ENCODE measurements around the gene ARSB. TPM values are rescaled to one million over a fixed set of nuclear protein-coding genes. Genes with fewer than 3 reads are reported as not detected.

ARSB gene
- polyA plus RNA-seq, 2 of the 4 experiments (the other 2 are of a cell fraction), result 8.4 to 13.4 TPM

- ChIA-PET CTCF (interaction anchor here (2.2 kb wide), 1 partner anchor 32 kb away, joined by 8 read pairs; no protein-coding TSS in a partner anchor), POLR2A (no interaction called here)
- no peak for TF ChIP-seq TFCP2L1 (CRISPR knock-in tag; IDR thresholded peaks at IDR 0.05)
- TF ChIP-seq RNF2 (IDR thresholded peaks at IDR 0.05; ENCODE audit: borderline replicate concordance, low read depth), result no peak
- TF ChIP-seq EP300 (IDR thresholded peaks at IDR 0.05), result no peak
- TF ChIP-seq CHD2 (IDR thresholded peaks at IDR 0.05; ENCODE audit: low read length, partially characterized antibody), result no peak
- no peak for TF ChIP-seq NR3C1 (IDR thresholded peaks at IDR 0.05)
- TF ChIP-seq HOXA7 (CRISPR knock-in tag; IDR thresholded peaks at IDR 0.05), result no peak
- no peak for TF ChIP-seq TP53 (CRISPR knock-in tag; IDR thresholded peaks at IDR 0.05)
- no peak for TF ChIP-seq PBX3 (IDR thresholded peaks at IDR 0.05)
- TF ChIP-seq MYC (IDR thresholded peaks at IDR 0.05; ENCODE audit: borderline replicate concordance, low read length), result no peak
- TF ChIP-seq USF2 (IDR thresholded peaks at IDR 0.05), result no peak
- TF ChIP-seq ELK1 (IDR thresholded peaks at IDR 0.05; ENCODE audit: low read depth, low read length), result no peak
- no peak for TF ChIP-seq BHLHE40 (IDR thresholded peaks at IDR 0.05; ENCODE audit: low read depth, low read length)
- Histone ChIP-seq H3K27ac (no peak overlapping the region), H3K9me3 (no peaks in the 10 kb centered on the region), H3K4me2 (no peak overlapping the region), H3K4me1 (peaks cover 8% of the 10 kb centered on the region), H3K4me3 (no peak overlapping the region)
- 85% methylated on average over 12 of the region's 12 CpGs for WGBS (ENCODE audit: missing lambda C conversion rate)
- ATAC-seq (no peak), FAIRE-seq (no peak), DNase-seq (ENCODE audit: low read depth in 1 of 2, low spot score in 1 of 2) (no peak)
Measured at GRCh38 chr5:78989080-78989479, 4.0 kb upstream of the ARSB start.

GRCh38 chr5:78985725-78986223 is 664 bp upstream of the ARSB start:
- 1% methylated on average over 11 of the region's 11 CpGs for WGBS (ENCODE audit: missing lambda C conversion rate)
- Histone ChIP-seq H3K4me1 (peaks cover 30% of the 10 kb centered on the region), H3K4me3 (peak overlapping the region; percentile 82), H3K27ac (peak overlapping the region; percentile 97 to 98), H3K4me2 (peak overlapping the region; percentile 93), H3K9me3 (no peaks in the 10 kb centered on the region)
- ATAC-seq, result peak; percentile 32 to 43
- TF ChIP-seq RFX5 (IDR thresholded peaks at IDR 0.05), result no peak
- TF ChIP-seq USF2 (IDR thresholded peaks at IDR 0.05), result peak; percentile 62
- no peak for TF ChIP-seq ZFP36 (IDR thresholded peaks at IDR 0.05; ENCODE audit: borderline replicate concordance, partially characterized antibody)
- TF ChIP-seq PBX3 (IDR thresholded peaks at IDR 0.05), result 0 out of 2 replicates have a peak, but pooled peaks have one; percentile 22
- peak; percentile 23 to 68 for DNase-seq (ENCODE audit: low read depth in 1 of 2, low spot score in 1 of 2)
- CTCF ChIA-PET, result interaction anchor here (1.1 to 3.3 kb wide), 6 partner anchors 9 to 147 kb away, joined by 3 to 13 read pairs (median 6); no protein-coding TSS in a partner anchor
- FAIRE-seq, result no peak
- POLR2A ChIA-PET, result interaction anchor here (0.6 to 2.0 kb wide), 7 partner anchors 35 to 691 kb away, joined by 3 to 13 read pairs (median 4); partner anchors contain the start of genes AP3B1 and SCAMP1

GRCh38 chr5:78984439-78985115 is 533 bp downstream of the ARSB start:
- no peak for FAIRE-seq
- peak overlapping the region; percentile 82 for H3K4me3 ChIP-seq
- peak overlapping the region; percentile 97 to 98 for H3K27ac ChIP-seq
- no peaks in the 10 kb centered on the region for H3K9me3 ChIP-seq
- peak; percentile 84 to 91 for ATAC-seq
- POLR2A ChIA-PET, result interaction anchor here (0.5 to 2.0 kb wide), 12 partner anchors 12 to 1456 kb away, joined by 3 to 13 read pairs (median 4); partner anchors contain the start of genes AP3B1 and JMY
- DNase-seq (ENCODE audit: low read depth in 1 of 2, low spot score in 1 of 2), result peak; percentile 85 to 92
- H3K4me1 ChIP-seq, result peaks cover 35% of the 10 kb centered on the region
- CTCF ChIA-PET, result interaction anchor here (1.0 to 3.3 kb wide), 11 partner anchors 10 to 480 kb away, joined by 3 to 13 read pairs (median 5); no protein-coding TSS in a partner anchor
- H3K4me2 ChIP-seq, result peak overlapping the region; percentile 93
- 1% methylated on average over 34 of the region's 79 CpGs for WGBS (ENCODE audit: missing lambda C conversion rate)
- 0 out of 2 replicates have a peak, but pooled peaks have one; percentile 23 for TF ChIP-seq MYC (IDR thresholded peaks at IDR 0.05; ENCODE audit: borderline replicate concordance, low read length)
- TF ChIP-seq PHF8 (IDR thresholded peaks at IDR 0.05; ENCODE audit: borderline replicate concordance, low read depth), result no peak
- peak; percentile 86 for TF ChIP-seq POLR2A (IDR thresholded peaks at IDR 0.05; ENCODE audit: low read length)
- peak; percentile 74 for TF ChIP-seq BCL3 (IDR thresholded peaks at IDR 0.05)
- TF ChIP-seq NFE2L2 (conservative IDR thresholded peaks at IDR 0.05; ENCODE audit: low read length), result no peak
- TF ChIP-seq EP300 (IDR thresholded peaks at IDR 0.05), result no peak
- TF ChIP-seq MAX (IDR thresholded peaks at IDR 0.05), result no peak; the same call in 1 of the 2 replicates
- peak; percentile 86 to 88 for TF ChIP-seq JUN (IDR thresholded peaks at IDR 0.05)

Data from A549 (cell line).